T-helper 1 cell treated with Interleukin-12 subunit alpha and Interleukin-12 subunit beta and Interleukin-4 antibody, amounts not matched to agents 30 ng/mL and 1 ng/mL, for 36 hours (primary cell): ENCODE measurements around the gene SPTSSB. TPM values are rescaled to one million over a fixed set of nuclear protein-coding genes. Genes with fewer than 3 reads are reported as not detected.

Source experiments
- intact Hi-C: fragments of 100-400 bp; cut with micrococcal nuclease; formaldehyde crosslinking; loops from one replicate; pipeline ENCODE4 v1.15.1; 2024
- total RNA-seq: library from RNA; stranded (reverse); gene quantifications from 2 replicates; pipeline ENCODE4 v1.2.3, GENCODE V29; 2022

The SPTSSB gene
- total RNA-seq: not detected in 2 replicates

GRCh38 chr3:161371441-161372320 is at the start of gene SPTSSB:
TSS of gene SPTSSB (minus strand) at chr3:161371517. CDS start at chr3:161346323, 25,194 bp downstream.
- intact Hi-C loops: loop anchor here (2.0 kb wide), 1 partner anchor 23 kb away; no protein-coding TSS in a partner anchor

GRCh38 chr3:161420746-161421145 is 49.4 kb upstream of the SPTSSB start:
- intact Hi-C loops: loop anchor here (5.0 to 10.0 kb wide), 2 partner anchors 478 to 856 kb away; partner anchors contain the start of gene KPNA4

- intact Hi-C loops: loop anchor here (5.0 to 10.0 kb wide), 2 partner anchors 477 to 855 kb away; partner anchors contain the start of gene KPNA4
These were observed 48.4 kb upstream of the SPTSSB start for GRCh38 chr3:161419555-161420333.

- intact Hi-C loops: no loop called here
These were observed 44.4 kb upstream of the SPTSSB start for GRCh38 chr3:161415506-161416231.

GRCh38 chr3:161414907-161415306 is 43.6 kb upstream of the SPTSSB start:
- intact Hi-C loops: no loop called here

GRCh38 chr3:161413855-161414210 is 42.5 kb upstream of the SPTSSB start:
- intact Hi-C loops: no loop called here

GRCh38 chr3:161413127-161413854 is 42.0 kb upstream of the SPTSSB start:
- intact Hi-C loops: no loop called here

- intact Hi-C loops: no loop called here
These were observed 40.8 kb upstream of the SPTSSB start for GRCh38 chr3:161412123-161412522.

- intact Hi-C loops: loop anchor here (1.0 to 5.0 kb wide), 2 partner anchors 137 to 313 kb away; no protein-coding TSS in a partner anchor
These were observed 38.5 kb upstream of the SPTSSB start for GRCh38 chr3:161409858-161410257.

GRCh38 chr3:161409069-161409468 is 37.8 kb upstream of the SPTSSB start:
- intact Hi-C loops: loop anchor here (1.0 to 5.0 kb wide), 2 partner anchors 136 to 312 kb away; no protein-coding TSS in a partner anchor

- intact Hi-C loops: loop anchor here (5.0 kb wide), 1 partner anchor 310 kb away; no protein-coding TSS in a partner anchor
These were observed 35.6 kb upstream of the SPTSSB start for GRCh38 chr3:161406594-161407555.

GRCh38 chr3:161405836-161406235 is 34.5 kb upstream of the SPTSSB start:
- intact Hi-C loops: loop anchor here (5.0 kb wide), 1 partner anchor 309 kb away; no protein-coding TSS in a partner anchor

- intact Hi-C loops: loop anchor here (5.0 kb wide), 1 partner anchor 308 kb away; no protein-coding TSS in a partner anchor
These were observed 33.8 kb upstream of the SPTSSB start for GRCh38 chr3:161405087-161405486.

GRCh38 chr3:161403251-161403650 is 31.9 kb upstream of the SPTSSB start:
- intact Hi-C loops: no loop called here

- intact Hi-C loops: no loop called here
These were observed 30.1 kb upstream of the SPTSSB start for GRCh38 chr3:161401389-161401788.

GRCh38 chr3:161400650-161401049 is 29.3 kb upstream of the SPTSSB start:
- intact Hi-C loops: no loop called here

- intact Hi-C loops: loop anchor here (1.0 to 2.0 kb wide), 2 partner anchors 23 to 84 kb away; no protein-coding TSS in a partner anchor
These were observed 24.0 kb upstream of the SPTSSB start for GRCh38 chr3:161395115-161396012.

- intact Hi-C loops: loop anchor here (2.0 kb wide), 1 partner anchor 21 kb away; no protein-coding TSS in a partner anchor
These were observed 22.5 kb upstream of the SPTSSB start for GRCh38 chr3:161393803-161394202.
